DND-41 (cell line): ENCODE results near the gene BTBD16.

Source experiments
- EZH2 ChIP-seq: IDR thresholded peaks from 3 replicates; pipeline ENCODE4 v1.6.1; 2012; ENCODE audit warnings: borderline replicate concordance, low read depth, mild to moderate bottlenecking, moderate library complexity, low read length, inconsistent platforms; ENCODE audit not compliant: severe bottlenecking
- TF ChIP-seq, protein P1 (sequence below): IDR thresholded peaks from 2 replicates; pipeline ENCODE4 v1.5.1; 2012; ENCODE audit warnings: borderline replicate concordance, low read length, moderate library complexity, mild to moderate bottlenecking; ENCODE audit not compliant: poor library complexity, severe bottlenecking; ENCODE audit errors: extremely low read depth

DNA sequence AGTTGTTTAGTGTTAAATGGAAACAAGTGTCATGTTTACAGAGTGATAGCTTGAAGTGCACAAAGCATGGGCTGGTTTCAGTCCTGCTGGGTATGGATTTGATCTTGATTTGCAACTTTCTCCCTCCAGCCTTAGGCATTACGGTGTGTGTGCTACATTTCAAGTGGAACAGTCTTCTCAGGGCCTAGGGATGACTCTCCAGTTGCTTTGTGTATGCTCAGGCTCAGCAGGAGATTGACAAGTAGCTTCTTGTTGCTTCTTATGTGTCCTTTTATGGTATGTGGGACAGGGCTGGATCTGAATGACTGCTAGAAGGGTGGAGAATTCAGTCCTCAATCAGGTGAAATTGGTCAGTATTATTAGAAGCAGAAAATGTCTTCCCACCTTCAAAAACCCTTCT, 52.1 kb downstream of the BTBD16 start:
- TF ChIP-seq, protein P1, sequence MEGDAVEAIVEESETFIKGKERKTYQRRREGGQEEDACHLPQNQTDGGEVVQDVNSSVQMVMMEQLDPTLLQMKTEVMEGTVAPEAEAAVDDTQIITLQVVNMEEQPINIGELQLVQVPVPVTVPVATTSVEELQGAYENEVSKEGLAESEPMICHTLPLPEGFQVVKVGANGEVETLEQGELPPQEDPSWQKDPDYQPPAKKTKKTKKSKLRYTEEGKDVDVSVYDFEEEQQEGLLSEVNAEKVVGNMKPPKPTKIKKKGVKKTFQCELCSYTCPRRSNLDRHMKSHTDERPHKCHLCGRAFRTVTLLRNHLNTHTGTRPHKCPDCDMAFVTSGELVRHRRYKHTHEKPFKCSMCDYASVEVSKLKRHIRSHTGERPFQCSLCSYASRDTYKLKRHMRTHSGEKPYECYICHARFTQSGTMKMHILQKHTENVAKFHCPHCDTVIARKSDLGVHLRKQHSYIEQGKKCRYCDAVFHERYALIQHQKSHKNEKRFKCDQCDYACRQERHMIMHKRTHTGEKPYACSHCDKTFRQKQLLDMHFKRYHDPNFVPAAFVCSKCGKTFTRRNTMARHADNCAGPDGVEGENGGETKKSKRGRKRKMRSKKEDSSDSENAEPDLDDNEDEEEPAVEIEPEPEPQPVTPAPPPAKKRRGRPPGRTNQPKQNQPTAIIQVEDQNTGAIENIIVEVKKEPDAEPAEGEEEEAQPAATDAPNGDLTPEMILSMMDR = no peak
- TF ChIP-seq EZH2 = no peak
